NCI-H526 (cell line): Measurements from ENCODE around the gene CFL2.

Experiments used
- DNase-seq, 2 experiments: peaks; one replicate each; lab custom pipeline; 2025; lab: John Stamatoyannopoulos, UW

The CFL2 gene

DNA sequence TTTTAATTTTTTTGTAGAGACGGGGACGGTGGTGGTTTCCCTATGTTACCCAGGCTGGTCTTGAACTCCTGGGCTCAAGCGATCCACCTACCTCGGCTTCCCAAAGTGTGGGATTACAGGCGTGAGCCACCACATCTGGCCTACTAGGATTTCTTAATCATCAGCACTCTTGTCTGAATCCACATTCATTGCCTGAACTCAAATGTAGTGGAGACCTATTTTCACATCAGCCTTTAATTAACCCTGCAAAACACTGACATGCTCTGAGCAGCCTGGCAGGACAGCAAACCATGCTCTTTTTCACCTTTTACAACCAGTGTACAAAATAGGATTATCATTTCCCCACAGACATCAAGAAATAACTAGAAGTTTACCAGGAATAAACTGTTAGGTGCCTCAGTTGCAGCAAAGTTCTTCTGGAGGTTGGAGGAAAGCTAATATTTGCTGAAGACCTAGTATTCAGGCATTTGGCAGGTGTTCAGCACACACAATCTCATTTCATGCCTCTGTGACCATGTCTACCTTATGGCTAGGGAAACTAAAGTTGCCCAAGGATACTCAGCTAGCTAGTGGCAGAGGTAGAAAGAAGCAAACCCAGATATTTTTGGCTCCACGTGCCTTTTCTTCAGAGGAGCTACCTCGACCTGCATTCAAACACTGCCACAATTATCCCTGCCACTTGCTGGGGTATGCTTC is 37.7 kb downstream of the CFL2 start:
- no peak for DNase-seq

DNA sequence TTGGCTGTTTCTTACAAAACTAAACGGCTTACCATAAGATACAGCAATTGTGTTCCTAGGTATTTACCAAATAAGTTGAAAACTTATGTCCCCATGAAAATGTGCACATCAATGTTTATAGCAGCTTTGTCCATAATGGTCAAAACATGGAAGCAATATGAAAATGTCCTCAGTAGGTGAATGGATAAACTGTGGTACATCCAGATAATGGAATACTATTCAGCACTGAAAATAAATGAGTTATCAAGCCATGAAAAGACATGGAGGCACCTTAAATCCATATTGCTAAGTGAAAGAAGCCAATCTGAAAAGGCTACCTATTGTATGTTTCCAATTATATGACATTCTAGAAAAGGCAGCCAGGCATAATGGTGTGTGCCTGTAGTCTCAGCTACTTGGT is 40.7 kb downstream of the CFL2 start:
- no peak for DNase-seq

DNA sequence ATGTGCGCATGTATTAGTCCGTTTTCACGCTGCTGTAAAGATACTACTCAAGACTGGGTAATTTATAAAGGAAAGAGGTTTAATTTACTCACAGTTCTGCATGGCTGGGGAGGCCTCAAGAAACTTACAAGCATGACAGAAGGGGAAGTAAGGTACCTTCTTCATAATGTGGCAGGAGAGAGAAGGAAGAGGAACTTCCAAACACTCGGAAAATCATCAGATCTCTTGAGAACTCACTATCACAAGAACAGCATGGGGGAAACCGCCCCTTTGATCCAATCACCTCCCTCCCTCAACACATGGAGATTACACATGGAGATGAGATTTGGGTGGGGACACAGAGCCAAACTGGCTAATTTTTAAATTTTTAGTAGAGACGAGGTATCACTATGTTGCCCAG is 42.7 kb downstream of the CFL2 start:
- no peak for DNase-seq

DNA sequence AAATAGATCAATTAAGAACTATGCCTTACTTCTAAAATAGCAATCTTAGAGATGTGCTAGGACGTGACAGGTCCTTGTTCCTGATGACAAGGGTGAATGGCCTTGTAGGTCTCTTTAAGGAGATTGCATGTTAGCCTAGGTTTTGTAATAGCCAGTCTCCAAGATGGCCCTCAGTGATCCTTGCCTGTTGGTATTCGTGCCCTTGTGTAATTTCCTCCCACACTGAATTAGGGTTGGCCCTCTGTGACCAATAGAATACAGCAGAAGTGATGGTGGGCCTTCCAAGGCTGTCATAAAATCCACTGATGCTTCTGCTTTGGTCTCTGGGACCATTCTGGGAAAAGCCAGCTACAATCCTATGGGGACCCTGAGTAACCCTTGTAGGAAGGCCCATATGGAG is 46.3 kb downstream of the CFL2 start:
- DNase-seq: no peak

DNA sequence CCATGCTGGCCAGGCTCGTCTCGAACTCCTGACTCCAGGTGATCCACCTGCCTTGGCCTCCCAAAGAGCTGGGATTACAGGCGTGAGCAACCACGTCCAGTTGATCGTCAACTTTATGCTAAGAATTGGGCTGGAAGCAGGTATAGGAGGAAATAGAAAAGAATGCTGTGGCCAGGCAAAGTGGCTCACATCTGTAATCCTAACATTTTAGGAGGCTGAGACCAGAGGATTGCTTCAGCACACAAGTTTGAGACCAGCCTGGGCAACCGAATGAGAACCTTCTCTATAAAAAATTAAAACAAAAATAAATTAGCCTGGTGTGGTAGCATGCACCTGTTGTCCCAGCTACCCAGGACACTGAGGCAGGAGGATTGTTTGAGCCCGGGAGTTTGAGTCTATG is 47.4 kb downstream of the CFL2 start:
- no peak for DNase-seq

DNA sequence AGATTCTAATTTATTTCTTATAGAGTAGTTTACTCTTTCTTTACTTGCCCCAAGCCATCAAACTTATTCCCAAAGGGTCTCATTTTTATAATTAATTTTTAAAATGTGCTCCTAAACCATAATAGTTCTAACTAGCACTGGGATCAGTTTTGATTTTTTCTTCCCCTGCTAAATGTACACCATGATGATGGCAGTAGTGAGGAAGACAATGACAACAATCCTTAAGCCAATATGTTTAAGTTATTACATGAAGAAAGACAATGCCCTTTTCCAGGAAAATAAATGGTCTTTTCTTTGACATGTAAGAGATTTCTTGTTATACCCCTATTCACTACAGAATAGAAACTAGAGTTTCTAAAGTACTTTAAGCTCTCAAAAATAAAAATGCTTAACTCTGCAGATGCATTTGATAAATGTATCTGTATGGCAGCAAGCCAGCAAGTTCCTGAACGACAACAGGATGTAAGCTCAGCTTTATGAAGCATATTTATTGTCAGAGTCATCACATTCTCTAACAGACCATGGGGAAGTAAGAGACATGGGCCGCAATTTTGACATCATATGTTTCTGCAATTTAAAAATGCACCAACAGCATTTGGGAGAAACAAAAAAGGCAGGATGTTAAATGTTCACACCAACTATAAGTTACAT is 48.5 kb downstream of the CFL2 start:
- DNase-seq: no peak

GRCh38 chr14:34662561-34663088 is 51.8 kb downstream of the CFL2 start:
- no peak for DNase-seq

DNA sequence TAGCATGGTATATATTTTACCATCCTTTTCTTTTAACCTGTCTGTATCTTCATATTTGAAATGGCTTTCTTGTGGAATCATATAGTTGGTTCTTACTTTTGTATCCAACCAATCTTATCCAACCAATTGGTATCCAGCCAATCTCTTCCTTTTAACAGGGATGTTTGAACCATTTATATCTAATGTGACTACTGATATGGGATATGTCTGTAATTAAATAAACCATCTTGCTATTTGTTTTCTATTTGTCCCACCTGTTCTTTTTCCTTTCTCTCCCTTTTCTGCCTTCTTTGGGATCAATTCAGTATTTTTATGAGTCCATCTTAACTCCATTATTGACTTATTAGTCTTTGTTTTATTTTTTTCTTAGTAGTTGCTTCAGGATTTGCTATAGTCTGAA is 53.6 kb downstream of the CFL2 start:
- no peak for DNase-seq
